Activated CD4-positive, alpha-beta T cell treated with anti-CD3 and anti-CD28 coated beads for 36 hours (primary cell): Measurements from ENCODE around the gene COTL1. TPM values are rescaled to one million over a fixed set of nuclear protein-coding genes. Genes with fewer than 3 reads are reported as not detected.
A peak's percentile ranks its signal among the peaks of the same experiment; 100 is the strongest.
"Not testable (repeated sequence)": the region's sequence is repeated elsewhere in the genome, so short reads cannot be mapped to it uniquely, and the experiment has no call there.

Source experiments
- ATAC-seq: fragments of 200-7000 bp; cut with Tn5 transposase; one replicate; pipeline ENCODE4 v1.10.0; 2021; ENCODE audit warnings: mild to moderate bottlenecking, moderate library complexity
- CTCF ChIA-PET: fragments of 350-600 bp; sonication (Branson Sonifier 250); formaldehyde crosslinking; loops from one replicate; lab custom pipeline; 2021; ENCODE audit warnings: antibody characterized with exemption; lab: Charles Lee
- POLR2A ChIA-PET: fragments of 350-600 bp; sonication (Branson Sonifier 250); formaldehyde crosslinking; loops from one replicate; lab custom pipeline; 2021; ENCODE audit warnings: antibody characterized with exemption, inconsistent platforms; lab: Charles Lee
- DNase-seq: peaks from one replicate; pipeline ENCODE4 v3.0.0-alpha.2; 2020
- H3K27ac Mint-ChIP-seq: one replicate; pipeline ENCODE4 v1.8.0; 2021; ENCODE audit warnings: mixed read lengths
- H3K27me3 Mint-ChIP-seq: one replicate; pipeline ENCODE4 v1.8.0; 2021; ENCODE audit warnings: mixed read lengths
- H3K36me3 Mint-ChIP-seq: one replicate; pipeline ENCODE4 v1.8.0; 2021; ENCODE audit warnings: low read depth, mixed read lengths
- H3K4me1 Mint-ChIP-seq: one replicate; pipeline ENCODE4 v1.8.0; 2021; ENCODE audit warnings: mixed read lengths
- H3K4me3 Mint-ChIP-seq: one replicate; pipeline ENCODE4 v1.8.0; 2021; ENCODE audit warnings: mild to moderate bottlenecking, moderate library complexity, mixed read lengths
- H3K9me3 Mint-ChIP-seq: one replicate; pipeline ENCODE4 v1.8.0; 2021; ENCODE audit warnings: low read depth, mixed read lengths
- intact Hi-C, 2 experiments: fragments of 100-400 bp; cut with DNase I in 1 of 2; cut with micrococcal nuclease in 1 of 2; formaldehyde crosslinking; loops; one replicate each; pipeline versions ENCODE4 v1.14.2 to v1.15.1; 2022 to 2024; cut with DNase I, micrococcal nuclease
- total RNA-seq, 2 experiments: library from RNA; stranded (reverse); gene quantifications; one replicate each; pipeline ENCODE4 v1.2.3, GENCODE V29; 2021

Gene COTL1
- total RNA-seq, 2 experiments from 2014 or later: 353 to 384 TPM

DNA sequence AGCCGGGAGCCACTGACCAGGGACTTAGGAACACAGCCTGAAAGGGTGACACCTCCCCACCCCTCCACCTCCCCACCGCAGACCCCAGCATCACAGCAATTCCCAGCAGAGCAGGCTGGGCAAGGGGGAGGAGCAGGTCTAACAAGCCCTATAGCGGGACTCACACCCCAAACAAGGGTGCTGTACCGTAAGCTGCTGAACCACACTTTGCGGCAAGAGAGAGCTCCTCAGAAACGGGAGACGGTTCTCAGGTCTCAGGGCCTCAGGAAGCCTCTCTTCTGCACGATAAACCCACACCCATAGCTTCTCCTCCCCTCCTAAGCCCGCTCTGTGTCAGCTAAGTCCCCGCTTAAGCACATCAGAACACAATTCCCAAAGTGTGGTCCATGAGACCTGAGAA lies 11.7 kb upstream of the COTL1 start:
- intact Hi-C loops: loop anchor here in 1 of 2 experiments (10.0 kb wide), 1 partner anchor 355 kb away; no protein-coding TSS in a partner anchor
- H3K36me3 Mint-ChIP-seq: no peaks in the 10 kb centered on the region
- H3K27me3 Mint-ChIP-seq: peaks cover 1% of the 10 kb centered on the region
- DNase-seq (no peak), ATAC-seq (peak; percentile 36)
- no peaks in the 10 kb centered on the region for H3K9me3 Mint-ChIP-seq
- ChIA-PET CTCF (interaction anchor here (0.6 to 1.5 kb wide), 7 partner anchors 10 to 124 kb away, joined by 3 to 5 read pairs (median 4); no protein-coding TSS in a partner anchor), POLR2A (no interaction called here)
- H3K4me1 Mint-ChIP-seq: peaks cover 28% of the 10 kb centered on the region
- H3K4me3 Mint-ChIP-seq: no peak overlapping the region
- no peak overlapping the region for H3K27ac Mint-ChIP-seq

DNA sequence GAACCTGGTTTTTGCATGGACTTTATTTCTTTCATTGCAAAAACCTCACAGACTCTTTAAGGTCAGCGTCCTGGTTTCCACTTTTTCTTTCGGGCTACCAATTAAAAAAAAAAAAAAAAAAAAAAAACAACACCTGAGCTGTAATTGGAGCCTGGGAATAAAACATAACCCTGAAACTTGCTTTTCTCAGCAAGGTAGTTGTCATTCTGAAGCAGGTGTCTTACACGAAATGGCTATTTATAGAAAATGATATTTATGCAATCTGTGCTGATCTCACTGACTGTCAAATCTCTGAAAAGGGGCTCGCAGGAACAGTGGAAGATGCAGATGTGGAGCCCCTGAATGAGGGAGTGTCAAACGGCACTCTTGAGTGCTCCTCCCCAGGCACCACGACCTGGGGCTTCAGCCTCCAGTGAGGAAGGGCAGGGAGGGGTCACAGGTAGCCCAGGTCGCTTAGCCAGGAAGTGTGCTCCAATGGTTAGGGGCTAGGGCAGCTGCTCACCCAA lies 10.4 kb upstream of the COTL1 start:
- ATAC-seq: no peak
- Mint-ChIP-seq H3K4me1 (peaks cover 28% of the 10 kb centered on the region), H3K4me3 (no peak overlapping the region), H3K9me3 (no peaks in the 10 kb centered on the region), H3K27ac (no peak overlapping the region), H3K36me3 (no peaks in the 10 kb centered on the region), H3K27me3 (peaks cover 1% of the 10 kb centered on the region)
- POLR2A ChIA-PET: no interaction called here
- no peak for DNase-seq
- CTCF ChIA-PET: interaction anchor here (0.6 to 1.1 kb wide), 4 partner anchors 41 to 582 kb away, joined by 3 to 4 read pairs (median 4); no protein-coding TSS in a partner anchor
- intact Hi-C loops: loop anchor here in 1 of 2 experiments (10.0 kb wide), 1 partner anchor 353 kb away; no protein-coding TSS in a partner anchor

DNA sequence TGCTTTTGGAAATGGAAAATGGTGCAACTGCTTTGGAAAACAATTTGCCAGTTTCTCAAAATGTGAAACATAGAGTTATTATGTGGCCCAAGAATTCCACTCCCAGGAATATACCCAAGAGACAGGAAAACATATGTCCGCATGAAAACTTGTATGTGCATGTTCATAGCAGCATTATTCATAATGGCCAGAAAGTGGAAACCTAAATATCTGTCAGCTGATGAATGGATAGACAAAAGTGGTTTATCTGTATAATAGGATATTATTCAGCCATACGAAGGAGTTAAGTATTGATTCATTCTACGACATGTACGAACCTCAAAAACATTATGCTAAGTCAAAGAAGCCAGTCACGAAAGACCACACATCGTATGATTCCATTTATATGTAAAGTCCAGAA lies 7.7 kb upstream of the COTL1 start:
- Mint-ChIP-seq H3K36me3 (no peaks in the 10 kb centered on the region), H3K4me3 (no peak overlapping the region), H3K4me1 (peaks cover 9% of the 10 kb centered on the region), H3K27me3 (peaks cover 1% of the 10 kb centered on the region), H3K27ac (no peak overlapping the region), H3K9me3 (no peaks in the 10 kb centered on the region)
- DNase-seq (no peak), ATAC-seq (no peak)
- CTCF ChIA-PET: no interaction called here
- intact Hi-C loops: loop anchor here in 1 of 2 experiments (10.0 kb wide), 1 partner anchor 351 kb away; no protein-coding TSS in a partner anchor
- POLR2A ChIA-PET: no interaction called here

DNA sequence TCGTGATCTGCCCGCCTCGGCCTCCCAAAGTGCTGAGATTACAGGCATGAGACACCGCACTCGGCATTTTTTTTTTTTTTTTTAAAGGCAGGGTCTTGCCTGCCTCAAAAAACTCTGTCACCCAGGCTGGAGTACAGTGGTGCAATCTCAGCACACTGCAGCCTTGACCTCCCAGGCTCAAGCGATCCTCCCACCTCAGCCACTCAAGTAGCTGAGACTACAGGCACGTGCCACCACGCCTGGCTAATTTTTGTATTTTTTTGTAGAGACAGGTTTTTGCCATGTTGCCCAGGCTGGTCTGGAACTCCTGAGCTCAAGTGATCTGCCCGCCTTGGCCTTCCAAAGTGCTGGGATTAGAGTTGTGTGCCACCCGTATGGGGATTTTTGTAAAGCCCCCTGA lies 3.0 kb upstream of the COTL1 start:
- Mint-ChIP-seq H3K36me3 (peaks cover 12% of the 10 kb centered on the region), H3K4me1 (peaks cover 12% of the 10 kb centered on the region)
- intact Hi-C loops: loop anchor here (5.0 to 10.0 kb wide), 2 partner anchors 344 to 346 kb away; no protein-coding TSS in a partner anchor
- DNase-seq, ATAC-seq, H3K27ac Mint-ChIP-seq, H3K27me3 Mint-ChIP-seq, H3K9me3 Mint-ChIP-seq, H3K4me3 Mint-ChIP-seq: not testable (repeated sequence)
- ChIA-PET CTCF (interaction anchor here (0.6 to 10.6 kb wide), 12 partner anchors 21 to 344 kb away, joined by 3 to 87 read pairs (median 8); partner anchors contain the start of gene MEAK7), POLR2A (interaction anchor here (1.0 kb wide), 1 partner anchor 20 kb away, joined by 3 read pairs; no protein-coding TSS in a partner anchor)

DNA sequence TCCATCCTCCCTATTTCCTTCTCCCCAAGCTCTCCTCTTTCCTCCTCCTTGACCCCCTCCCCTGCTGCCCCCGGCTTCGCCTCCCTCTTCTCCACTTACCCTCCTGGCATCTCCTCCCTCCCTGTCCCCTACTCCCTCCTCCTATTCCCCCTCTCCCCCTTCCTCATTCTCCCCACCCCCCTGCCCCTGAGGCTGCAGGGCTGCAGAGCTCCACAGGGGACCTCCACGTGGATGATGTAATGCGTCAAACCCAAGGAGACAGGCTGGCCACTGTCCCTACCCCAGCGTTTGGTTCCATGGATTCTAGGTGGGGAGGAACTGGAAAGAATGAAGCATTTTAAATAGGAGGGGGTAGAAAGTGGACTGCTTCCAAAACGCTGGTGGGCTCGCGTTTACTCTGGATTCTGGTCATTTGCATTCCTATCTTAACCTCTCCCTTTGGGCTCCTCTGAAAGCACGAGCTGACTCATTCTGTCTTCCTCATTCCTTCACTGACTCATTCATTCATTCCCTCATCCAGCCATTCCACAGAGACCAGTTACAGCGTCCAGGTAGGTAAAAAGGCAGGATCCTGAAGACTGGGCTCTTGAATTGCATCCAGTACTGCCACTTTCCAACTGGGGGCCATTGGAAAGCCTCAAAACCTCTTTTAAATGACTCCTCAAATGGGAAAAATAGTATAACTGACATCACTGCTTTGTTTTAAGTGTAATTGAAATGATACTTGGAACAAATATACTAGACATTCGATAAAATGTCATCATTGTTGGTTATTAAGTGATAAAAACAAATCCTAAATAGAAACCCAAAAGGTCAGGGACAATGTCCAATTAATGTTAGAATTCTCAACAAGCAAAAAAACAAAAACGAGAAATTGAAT lies 943 bp upstream of the COTL1 start:
- H3K4me3 Mint-ChIP-seq: peak overlapping the region; percentile 98
- no peaks in the 10 kb centered on the region for H3K9me3 Mint-ChIP-seq
- peaks cover 33% of the 10 kb centered on the region for H3K4me1 Mint-ChIP-seq
- intact Hi-C loops: loop anchor here (1.0 to 5.0 kb wide), 9 partner anchors 19 to 502 kb away; partner anchors contain the start of genes KIAA0513 (in 1 of the 2), KLHL36 (in 1 of the 2), MBTPS1 (in 1 of the 2) and MEAK7 (in 1 of the 2)
- peak; percentile 25 for DNase-seq
- H3K27me3 Mint-ChIP-seq: no peaks in the 10 kb centered on the region
- H3K27ac Mint-ChIP-seq: peak overlapping the region; percentile 72
- no peak for ATAC-seq
- H3K36me3 Mint-ChIP-seq: peaks cover 30% of the 10 kb centered on the region
- ChIA-PET POLR2A (interaction anchor here (0.8 to 1.1 kb wide), 2 partner anchors 18 to 19 kb away, joined by 4 to 9 read pairs; no protein-coding TSS in a partner anchor), CTCF (interaction anchor here (0.7 to 10.6 kb wide), 5 partner anchors 10 to 120 kb away, joined by 3 to 87 read pairs (median 3); no protein-coding TSS in a partner anchor)

DNA sequence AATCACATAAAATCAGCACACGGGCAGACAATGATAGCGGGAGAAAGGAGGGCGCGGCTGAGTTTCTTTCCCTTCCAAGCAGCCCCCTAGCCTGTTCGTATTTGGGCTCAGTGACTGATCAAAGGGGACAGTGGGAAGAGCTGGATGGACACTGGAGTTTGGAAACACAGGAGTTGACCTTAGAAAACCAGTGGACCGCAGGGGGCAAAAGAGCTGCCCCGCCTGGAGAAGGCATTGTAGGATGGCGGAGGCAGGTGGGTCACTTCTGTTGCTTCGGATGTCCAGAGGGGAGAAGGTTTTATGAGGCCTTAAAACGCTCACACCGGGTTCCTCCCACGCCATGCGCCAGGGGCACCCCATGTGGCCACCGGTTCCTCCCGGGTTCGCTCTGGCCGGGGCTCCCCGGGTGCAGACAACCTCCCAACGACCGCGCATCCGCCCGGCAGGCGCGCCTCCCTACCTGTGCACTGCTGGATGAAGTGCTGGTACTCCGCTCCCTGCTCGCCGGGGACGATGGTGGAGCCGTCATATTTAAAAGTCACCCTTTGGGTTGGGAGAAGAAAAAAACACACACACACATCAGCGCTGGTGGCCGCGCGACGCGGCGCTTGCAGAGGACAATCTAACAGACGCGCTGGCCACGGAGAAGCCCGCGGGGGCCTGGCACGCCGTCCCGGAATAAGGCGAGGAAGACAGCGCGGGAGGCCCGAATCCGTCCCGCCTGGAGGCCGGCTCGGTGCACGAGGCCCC lies 662 bp downstream of the COTL1 start:
- Mint-ChIP-seq H3K9me3 (no peaks in the 10 kb centered on the region), H3K4me1 (peaks cover 44% of the 10 kb centered on the region), H3K36me3 (peaks cover 37% of the 10 kb centered on the region), H3K27me3 (no peaks in the 10 kb centered on the region), H3K4me3 (peak overlapping the region; percentile 98), H3K27ac (peak overlapping the region; percentile 87)
- POLR2A ChIA-PET: interaction anchor here (0.7 to 3.7 kb wide), 4 partner anchors 17 to 103 kb away, joined by 3 to 20 read pairs (median 6); no protein-coding TSS in a partner anchor
- ATAC-seq (peak; percentile 45), DNase-seq (peak; percentile 78)
- intact Hi-C loops: loop anchor here in 1 of 2 experiments (5.0 kb wide), 2 partner anchors 410 to 500 kb away; partner anchors contain the start of genes KIAA0513 and MBTPS1
- CTCF ChIA-PET: interaction anchor here (1.0 to 10.6 kb wide), 7 partner anchors 9 to 340 kb away, joined by 3 to 87 read pairs (median 4); no protein-coding TSS in a partner anchor

DNA sequence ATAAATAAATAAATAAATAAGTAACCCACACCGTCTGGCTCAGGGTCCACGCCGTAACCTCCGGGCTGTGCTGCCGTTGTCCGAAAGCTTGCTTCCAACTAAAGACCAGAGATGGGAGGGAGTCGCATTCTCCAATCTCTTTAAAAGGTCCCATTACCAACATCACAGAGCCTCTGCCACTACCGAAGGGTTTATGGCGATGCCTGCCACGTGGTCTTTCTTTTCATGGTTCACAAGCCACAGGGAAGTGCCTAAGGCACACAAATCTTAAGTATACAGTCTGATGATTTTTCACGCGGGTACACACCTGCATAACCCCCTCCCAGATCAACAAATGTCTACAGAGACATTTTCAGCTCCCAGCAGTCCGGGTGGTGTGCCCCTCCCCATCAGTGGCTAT lies 1.4 kb downstream of the COTL1 start:
- Mint-ChIP-seq H3K4me1 (peaks cover 51% of the 10 kb centered on the region), H3K36me3 (peaks cover 44% of the 10 kb centered on the region), H3K4me3 (peak overlapping the region; percentile 98), H3K27ac (peak overlapping the region; percentile 87), H3K9me3 (no peaks in the 10 kb centered on the region), H3K27me3 (no peaks in the 10 kb centered on the region)
- peak; percentile 42 for DNase-seq
- POLR2A ChIA-PET: interaction anchor here (0.7 to 3.7 kb wide), 2 partner anchors 17 to 24 kb away, joined by 3 to 20 read pairs; no protein-coding TSS in a partner anchor
- no peak for ATAC-seq
- intact Hi-C loops: loop anchor here in 1 of 2 experiments (5.0 kb wide), 2 partner anchors 411 to 499 kb away; partner anchors contain the start of genes KIAA0513 and MBTPS1
- CTCF ChIA-PET: interaction anchor here (1.0 to 10.6 kb wide), 10 partner anchors 9 to 339 kb away, joined by 3 to 87 read pairs (median 4); no protein-coding TSS in a partner anchor

DNA sequence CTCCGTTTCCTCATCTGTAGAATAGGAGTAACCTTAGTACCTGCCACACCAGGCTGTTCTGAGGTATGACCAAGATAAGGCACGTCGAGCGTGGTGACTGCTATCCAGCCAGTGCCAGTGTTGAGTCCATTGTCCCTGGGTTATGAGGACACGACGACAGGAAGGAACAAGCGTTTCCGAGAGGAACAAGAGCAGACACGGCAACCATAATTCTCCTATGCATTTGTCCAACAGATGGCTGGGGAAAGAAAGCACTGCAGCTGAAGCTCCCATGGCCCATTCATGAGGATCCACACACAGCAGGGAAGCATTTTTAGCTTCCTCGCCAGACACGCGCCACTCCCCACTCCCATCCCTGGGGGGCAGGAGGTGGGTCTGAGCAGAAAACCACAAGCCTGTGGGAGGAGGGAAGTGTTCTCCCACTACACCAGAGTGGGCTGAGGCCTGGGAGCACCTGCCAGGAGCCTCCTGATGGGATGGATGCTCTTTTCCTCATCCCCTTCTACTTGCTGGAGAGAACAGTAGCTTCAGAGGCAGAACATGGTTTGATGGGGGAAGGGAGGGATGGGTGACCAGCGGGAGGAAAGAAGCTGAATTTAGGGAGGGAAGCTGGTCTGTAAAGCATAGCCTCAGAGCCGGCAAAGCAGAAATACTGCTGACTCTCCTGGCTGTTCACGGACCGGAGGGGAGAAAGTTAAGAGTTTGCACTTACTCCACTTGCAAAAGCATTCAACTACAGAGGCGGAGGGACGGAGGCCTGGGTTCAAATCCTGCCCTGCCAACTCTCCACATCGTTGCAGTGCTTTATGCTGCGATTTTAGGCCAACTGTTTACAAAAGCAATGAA lies 2.7 kb downstream of the COTL1 start:
- peak; percentile 32 for DNase-seq
- no peaks in the 10 kb centered on the region for H3K27me3 Mint-ChIP-seq
- ChIA-PET CTCF (interaction anchor here (0.6 to 10.6 kb wide), 8 partner anchors 7 to 123 kb away, joined by 3 to 87 read pairs (median 4); no protein-coding TSS in a partner anchor), POLR2A (interaction anchor here (0.9 to 3.7 kb wide), 2 partner anchors 9 to 15 kb away, joined by 3 to 20 read pairs; no protein-coding TSS in a partner anchor)
- peaks cover 58% of the 10 kb centered on the region for H3K36me3 Mint-ChIP-seq
- peaks cover 7% of the 10 kb centered on the region for H3K9me3 Mint-ChIP-seq
- H3K27ac Mint-ChIP-seq: peak overlapping the region; percentile 91
- H3K4me3 Mint-ChIP-seq: peak overlapping the region; percentile 98
- peaks cover 64% of the 10 kb centered on the region for H3K4me1 Mint-ChIP-seq
- ATAC-seq: no peak
- intact Hi-C loops: loop anchor here (1.0 to 5.0 kb wide), 3 partner anchors 15 to 498 kb away; partner anchors contain the start of genes KIAA0513 (in 1 of the 2) and MBTPS1 (in 1 of the 2)

DNA sequence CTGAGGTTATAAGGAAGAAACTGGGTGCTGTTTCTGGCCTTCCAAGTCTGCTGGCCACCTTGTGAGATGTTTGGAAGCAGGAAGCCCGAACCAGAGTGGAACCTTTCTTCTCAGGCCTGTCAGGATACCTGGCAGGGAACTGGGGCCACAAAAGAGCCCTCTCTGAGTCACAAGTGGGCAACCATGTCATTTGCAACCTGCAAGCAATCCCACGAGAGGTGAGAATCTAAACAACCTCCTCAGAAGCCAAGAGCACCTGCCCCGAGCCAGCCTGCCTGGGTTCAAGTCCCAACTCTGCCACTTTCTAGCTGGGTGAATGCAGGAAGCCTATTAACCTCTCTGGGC lies 3.3 kb downstream of the COTL1 start:
- Mint-ChIP-seq H3K4me1 (peaks cover 70% of the 10 kb centered on the region), H3K27me3 (no peaks in the 10 kb centered on the region), H3K4me3 (peak overlapping the region; percentile 98), H3K27ac (peak overlapping the region; percentile 72), H3K36me3 (peaks cover 64% of the 10 kb centered on the region), H3K9me3 (peaks cover 7% of the 10 kb centered on the region)
- POLR2A ChIA-PET: interaction anchor here (3.7 kb wide), 1 partner anchor 15 kb away, joined by 20 read pairs; no protein-coding TSS in a partner anchor
- intact Hi-C loops: no loop called here
- DNase-seq: peak; percentile 35
- CTCF ChIA-PET: interaction anchor here (1.0 to 10.6 kb wide), 4 partner anchors 9 to 108 kb away, joined by 3 to 87 read pairs (median 4); no protein-coding TSS in a partner anchor
- no peak for ATAC-seq
